ENCODE measurements around the gene IL17RD.

- no peak for TF ChIP-seq CTCF (CRISPR knock-in tag; IDR thresholded peaks at IDR 0.05)
- no peak for TF ChIP-seq ZFX (CRISPR knock-in tag; IDR thresholded peaks at IDR 0.05; ENCODE audit: low read depth)
- TF ChIP-seq ZNF660 (CRISPR knock-in tag; IDR thresholded peaks at IDR 0.05; ENCODE audit: borderline replicate concordance, low read depth), result no peak
- TF ChIP-seq KLF11 (CRISPR knock-in tag; IDR thresholded peaks at IDR 0.05), result no peak
- no peak for TF ChIP-seq ZNF777 (CRISPR knock-in tag; IDR thresholded peaks at IDR 0.05)
- no peak for TF ChIP-seq SIN3A (IDR thresholded peaks at IDR 0.05; ENCODE audit: borderline replicate concordance, low read depth, low read length)
- TF ChIP-seq ZNF510 (CRISPR knock-in tag; IDR thresholded peaks at IDR 0.05; ENCODE audit: low read depth), result no peak
- TF ChIP-seq AKAP8 (CRISPR knock-in tag; IDR thresholded peaks at IDR 0.05), result no peak
- TF ChIP-seq ETV5 (CRISPR knock-in tag; IDR thresholded peaks at IDR 0.05; ENCODE audit: borderline replicate concordance), result no peak
These were observed 23.3 kb downstream of the IL17RD start for GRCh38 chr3:57141719-57142410.

Data from HepG2 (cell line).